ENCODE data around the gene IFIT3. TPM values are rescaled to one million over a fixed set of nuclear protein-coding genes. Genes with fewer than 3 reads are reported as not detected.
"Not testable (repeated sequence)": the region's sequence is repeated elsewhere in the genome, so short reads cannot be mapped to it uniquely, and the experiment has no call there.

The IFIT3 gene
- total RNA-seq, 1 donor from 2014 or later = 7.4 TPM

DNA sequence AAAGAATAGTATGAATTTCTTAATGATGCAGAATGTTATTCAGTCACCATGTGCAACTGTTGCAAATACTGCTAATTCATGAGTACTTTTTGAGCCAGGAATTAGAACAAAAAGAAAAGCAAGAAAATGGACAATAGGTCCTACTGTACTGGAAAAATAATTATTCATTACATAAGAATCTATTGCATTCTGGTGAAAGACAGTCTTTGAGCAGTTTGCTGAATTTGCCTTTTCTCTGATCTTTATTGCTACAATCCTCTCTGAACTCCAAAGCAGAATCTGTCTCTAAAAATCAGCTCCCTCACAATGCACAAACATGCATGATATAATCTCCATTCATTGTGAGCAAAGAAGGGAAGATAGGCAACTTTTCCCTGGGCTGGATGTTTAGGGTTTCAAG lies 13.1 kb upstream of the IFIT3 start:
- no peak overlapping the region for H3K27ac Mint-ChIP-seq (ENCODE audit: unreplicated experiment)
- no peaks in the 10 kb centered on the region for H3K27me3 Mint-ChIP-seq (ENCODE audit: low read depth)
- H3K4me1 Mint-ChIP-seq (ENCODE audit: low read depth) = no peaks in the 10 kb centered on the region
- H3K9me3 Mint-ChIP-seq (ENCODE audit: low read depth) = peaks cover 10% of the 10 kb centered on the region
- TF ChIP-seq, protein P1, sequence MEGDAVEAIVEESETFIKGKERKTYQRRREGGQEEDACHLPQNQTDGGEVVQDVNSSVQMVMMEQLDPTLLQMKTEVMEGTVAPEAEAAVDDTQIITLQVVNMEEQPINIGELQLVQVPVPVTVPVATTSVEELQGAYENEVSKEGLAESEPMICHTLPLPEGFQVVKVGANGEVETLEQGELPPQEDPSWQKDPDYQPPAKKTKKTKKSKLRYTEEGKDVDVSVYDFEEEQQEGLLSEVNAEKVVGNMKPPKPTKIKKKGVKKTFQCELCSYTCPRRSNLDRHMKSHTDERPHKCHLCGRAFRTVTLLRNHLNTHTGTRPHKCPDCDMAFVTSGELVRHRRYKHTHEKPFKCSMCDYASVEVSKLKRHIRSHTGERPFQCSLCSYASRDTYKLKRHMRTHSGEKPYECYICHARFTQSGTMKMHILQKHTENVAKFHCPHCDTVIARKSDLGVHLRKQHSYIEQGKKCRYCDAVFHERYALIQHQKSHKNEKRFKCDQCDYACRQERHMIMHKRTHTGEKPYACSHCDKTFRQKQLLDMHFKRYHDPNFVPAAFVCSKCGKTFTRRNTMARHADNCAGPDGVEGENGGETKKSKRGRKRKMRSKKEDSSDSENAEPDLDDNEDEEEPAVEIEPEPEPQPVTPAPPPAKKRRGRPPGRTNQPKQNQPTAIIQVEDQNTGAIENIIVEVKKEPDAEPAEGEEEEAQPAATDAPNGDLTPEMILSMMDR (IDR thresholded peaks at IDR 0.05) = no peak
- H3K36me3 Mint-ChIP-seq (ENCODE audit: low read depth) = peaks cover 3% of the 10 kb centered on the region
- no peak overlapping the region for H3K4me3 Mint-ChIP-seq (ENCODE audit: unreplicated experiment)
- no peak for DNase-seq (ENCODE audit: low spot score)

DNA sequence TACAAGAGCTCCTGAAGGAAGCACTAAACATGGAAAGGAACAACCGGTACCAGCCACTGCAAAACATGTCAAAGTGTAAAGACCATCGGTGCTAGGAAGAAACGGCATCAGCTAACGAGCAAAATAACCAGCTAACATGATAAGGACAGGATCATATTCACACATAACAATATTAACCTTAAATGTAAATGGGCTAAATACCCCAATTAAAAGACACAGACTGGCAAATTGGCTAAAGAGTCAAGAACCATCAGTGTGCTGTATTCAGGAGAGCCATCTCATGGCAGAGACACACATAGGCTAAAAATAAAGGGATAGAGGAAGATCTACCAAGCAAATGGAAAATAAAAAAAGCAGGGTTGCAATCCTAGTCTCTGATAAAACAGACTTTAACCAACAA lies 9.8 kb upstream of the IFIT3 start:
- H3K27ac Mint-ChIP-seq (ENCODE audit: unreplicated experiment); H3K27me3 Mint-ChIP-seq (ENCODE audit: low read depth); H3K4me3 Mint-ChIP-seq (ENCODE audit: unreplicated experiment); DNase-seq (ENCODE audit: low spot score); H3K36me3 Mint-ChIP-seq (ENCODE audit: low read depth); H3K9me3 Mint-ChIP-seq (ENCODE audit: low read depth); H3K4me1 Mint-ChIP-seq (ENCODE audit: low read depth): not testable (repeated sequence)

DNA sequence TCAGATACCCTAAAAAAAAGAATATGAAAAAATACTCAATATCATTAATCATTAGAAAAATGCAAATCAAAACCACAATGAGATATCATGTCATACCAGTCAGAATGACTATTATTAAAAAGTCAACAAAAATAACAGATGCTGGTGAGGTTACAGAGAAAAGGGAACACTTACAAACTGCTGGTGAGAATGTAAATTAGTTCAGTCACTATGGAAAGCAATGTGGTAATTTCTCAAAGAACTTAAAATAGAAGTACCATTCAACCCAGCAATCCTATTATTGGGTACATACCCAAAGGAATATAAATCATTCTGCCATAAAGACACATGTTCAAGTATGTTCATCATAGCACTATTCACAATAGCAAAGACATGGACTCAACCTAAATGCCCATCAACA lies 2.7 kb upstream of the IFIT3 start:
- not testable (repeated sequence) for H3K27me3 Mint-ChIP-seq (ENCODE audit: low read depth); H3K27ac Mint-ChIP-seq (ENCODE audit: unreplicated experiment); H3K36me3 Mint-ChIP-seq (ENCODE audit: low read depth); H3K4me3 Mint-ChIP-seq (ENCODE audit: unreplicated experiment); H3K9me3 Mint-ChIP-seq (ENCODE audit: low read depth); DNase-seq (ENCODE audit: low spot score)
- H3K4me1 Mint-ChIP-seq (ENCODE audit: low read depth) = peaks cover 22% of the 10 kb centered on the region

DNA sequence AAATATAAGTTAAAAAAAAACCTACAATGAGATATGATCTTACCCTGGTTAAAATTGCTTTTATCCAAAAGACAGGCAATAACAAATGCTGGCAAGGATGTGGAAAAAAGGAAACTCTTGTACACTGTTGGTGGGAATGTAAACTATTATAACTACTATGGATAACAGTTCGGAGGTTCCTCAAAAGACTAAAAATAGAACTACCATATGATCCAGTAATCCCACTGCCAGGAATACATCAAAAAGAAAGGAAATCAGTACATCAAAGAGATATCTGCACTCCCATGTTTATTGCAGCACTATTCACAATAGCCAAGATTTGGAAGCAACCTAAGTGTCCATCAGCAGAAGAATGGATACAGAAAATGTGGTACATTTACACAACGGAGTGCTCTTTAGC lies 1.9 kb upstream of the IFIT3 start:
- not testable (repeated sequence) for DNase-seq (ENCODE audit: low spot score); H3K4me3 Mint-ChIP-seq (ENCODE audit: unreplicated experiment); H3K27me3 Mint-ChIP-seq (ENCODE audit: low read depth); H3K27ac Mint-ChIP-seq (ENCODE audit: unreplicated experiment); H3K9me3 Mint-ChIP-seq (ENCODE audit: low read depth); H3K36me3 Mint-ChIP-seq (ENCODE audit: low read depth)
- H3K4me1 Mint-ChIP-seq (ENCODE audit: low read depth) = peaks cover 25% of the 10 kb centered on the region

DNA sequence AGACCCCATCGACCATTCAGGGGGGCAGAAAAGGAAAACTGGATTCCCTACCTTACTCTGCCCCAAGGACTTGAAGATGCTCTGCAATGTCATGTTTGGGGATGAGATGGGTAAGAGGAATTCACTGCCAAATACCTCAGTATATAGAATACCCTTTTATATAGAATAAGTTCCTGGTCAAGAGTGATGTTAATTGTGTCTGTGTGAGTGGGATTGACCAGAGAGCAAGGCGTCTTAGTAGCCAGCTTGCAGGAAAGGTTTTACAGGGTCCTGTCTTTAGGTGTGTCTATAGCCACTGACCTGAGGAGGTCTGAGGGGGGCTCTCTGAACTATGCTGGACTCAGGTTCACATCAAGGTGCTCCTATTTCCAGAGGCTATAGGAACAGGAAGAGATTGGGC lies 1.4 kb downstream of the IFIT3 start:
- Mint-ChIP-seq H3K27me3 (ENCODE audit: low read depth) (no peaks in the 10 kb centered on the region), H3K36me3 (ENCODE audit: low read depth) (no peaks in the 10 kb centered on the region), H3K4me3 (ENCODE audit: unreplicated experiment) (no peak overlapping the region), H3K4me1 (ENCODE audit: low read depth) (peaks cover 53% of the 10 kb centered on the region), H3K9me3 (ENCODE audit: low read depth) (peaks cover 3% of the 10 kb centered on the region), H3K27ac (ENCODE audit: unreplicated experiment) (no peak overlapping the region)
- DNase-seq (ENCODE audit: low spot score) = no peak
- TF ChIP-seq, protein P1 (IDR thresholded peaks at IDR 0.05) = no peak

DNA sequence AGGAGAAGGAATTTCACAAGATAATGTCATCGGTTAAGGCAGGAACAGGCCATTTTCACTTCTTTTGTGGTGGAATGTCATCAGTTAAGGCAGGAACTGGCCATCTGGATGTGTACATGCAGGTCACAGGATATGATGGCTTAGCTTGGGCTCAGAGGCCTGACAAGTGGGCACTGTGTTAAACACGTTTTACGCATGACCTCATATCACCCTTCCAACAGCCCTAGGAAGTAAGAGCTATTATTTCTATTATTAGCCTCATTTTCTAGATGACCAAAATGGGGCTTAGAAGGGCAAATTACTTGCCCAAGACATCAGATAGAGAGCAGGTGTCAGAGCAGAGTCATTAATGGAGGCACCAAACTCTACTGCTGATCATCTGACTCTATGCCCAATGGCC lies 2.2 kb downstream of the IFIT3 start:
- H3K4me1 Mint-ChIP-seq (ENCODE audit: low read depth) = peaks cover 54% of the 10 kb centered on the region
- H3K27ac Mint-ChIP-seq (ENCODE audit: unreplicated experiment); H3K36me3 Mint-ChIP-seq (ENCODE audit: low read depth); H3K27me3 Mint-ChIP-seq (ENCODE audit: low read depth); H3K9me3 Mint-ChIP-seq (ENCODE audit: low read depth); H3K4me3 Mint-ChIP-seq (ENCODE audit: unreplicated experiment); DNase-seq (ENCODE audit: low spot score): not testable (repeated sequence)

DNA sequence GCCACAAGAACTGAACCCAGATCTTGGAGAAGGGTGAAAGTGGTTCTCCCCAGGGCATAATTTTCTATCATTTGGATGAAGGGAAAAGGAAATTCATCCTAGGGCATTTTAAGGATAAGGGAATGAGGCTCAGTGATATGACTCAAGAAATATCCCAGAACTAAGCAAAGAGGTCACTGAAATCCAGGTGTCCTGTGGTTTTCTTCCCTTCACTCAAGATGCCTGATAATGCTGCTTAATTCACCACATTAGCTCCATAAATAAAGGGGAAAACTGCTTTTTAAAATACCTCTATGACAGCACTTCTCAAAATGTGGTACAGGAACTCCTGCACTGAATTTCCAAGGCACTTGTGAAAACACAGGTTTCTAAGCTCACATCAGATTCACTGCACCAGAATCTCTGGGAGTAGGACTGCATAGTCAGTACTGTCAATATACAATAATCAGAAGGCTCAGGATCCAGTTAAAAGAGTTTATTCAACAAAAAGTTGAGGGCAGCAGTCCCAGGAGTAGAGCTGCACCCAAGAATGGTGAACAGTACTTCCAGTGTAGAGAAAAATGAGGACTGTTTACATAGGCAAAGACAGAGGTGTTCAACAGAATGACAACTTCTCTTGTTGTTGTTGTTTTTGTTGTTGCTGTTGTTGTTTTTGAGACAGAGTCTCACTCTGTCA lies 2.9 kb downstream of the IFIT3 start:
- DNase-seq (ENCODE audit: low spot score) = no peak
- Mint-ChIP-seq H3K4me1 (ENCODE audit: low read depth) (peaks cover 54% of the 10 kb centered on the region), H3K27ac (ENCODE audit: unreplicated experiment) (no peak overlapping the region)

DNA sequence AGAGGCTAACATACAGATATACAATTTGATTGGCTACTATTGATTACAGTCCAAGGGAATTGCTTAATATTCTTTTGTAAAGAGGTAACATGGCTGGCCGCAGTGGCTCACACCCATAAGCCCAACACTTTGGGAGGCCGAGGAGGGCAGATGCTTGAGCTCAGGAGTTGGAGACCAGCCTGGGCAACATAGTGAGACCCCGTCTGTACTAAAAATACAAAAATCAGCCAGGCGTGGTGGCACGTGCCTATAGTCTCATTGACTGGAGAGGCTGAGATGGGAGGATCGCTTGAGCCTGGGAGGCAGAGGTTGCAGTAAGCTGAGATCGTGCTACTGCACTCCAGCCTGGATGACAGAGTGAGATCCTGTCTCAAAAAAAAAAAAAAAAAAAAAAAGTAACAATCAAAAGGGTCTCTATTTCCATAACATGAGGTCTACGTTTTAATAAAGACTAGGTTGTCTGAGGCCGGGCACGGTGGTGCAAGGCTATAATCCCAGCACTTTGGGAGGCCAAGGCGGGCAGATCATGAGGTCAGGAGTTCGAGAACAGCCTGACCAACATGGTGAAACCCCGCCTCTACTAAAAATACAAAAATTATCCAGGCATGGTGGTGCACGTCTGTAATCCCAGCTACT lies 3.8 kb downstream of the IFIT3 start:
- not testable (repeated sequence) for H3K9me3 Mint-ChIP-seq (ENCODE audit: low read depth); DNase-seq (ENCODE audit: low spot score); H3K27me3 Mint-ChIP-seq (ENCODE audit: low read depth); H3K36me3 Mint-ChIP-seq (ENCODE audit: low read depth)
- Mint-ChIP-seq H3K27ac (ENCODE audit: unreplicated experiment) (peak overlapping the region; percentile 96), H3K4me3 (ENCODE audit: unreplicated experiment) (peak overlapping the region; percentile 65), H3K4me1 (ENCODE audit: low read depth) (peaks cover 54% of the 10 kb centered on the region)

More for the DNA sequence above, 2.9 kb downstream of the IFIT3 start:
- Mint-ChIP-seq H3K9me3 (ENCODE audit: low read depth) (no peaks in the 10 kb centered on the region), H3K36me3 (ENCODE audit: low read depth) (no peaks in the 10 kb centered on the region), H3K4me3 (ENCODE audit: unreplicated experiment) (no peak overlapping the region), H3K27me3 (ENCODE audit: low read depth) (no peaks in the 10 kb centered on the region)
- TF ChIP-seq, protein P1 (IDR thresholded peaks at IDR 0.05) = no peak

Data from chondrocyte (in vitro differentiated cells).